ENCODE measurements around the gene CFAP157.
"Not testable (repeated sequence)": the region's sequence is repeated elsewhere in the genome, so short reads cannot be mapped to it uniquely, and the experiment has no call there.

CFAP157 gene

GRCh38 chr9:127739614-127740330 lies 33.0 kb downstream of the CFAP157 start:
- DNase-seq: no peak

DNA sequence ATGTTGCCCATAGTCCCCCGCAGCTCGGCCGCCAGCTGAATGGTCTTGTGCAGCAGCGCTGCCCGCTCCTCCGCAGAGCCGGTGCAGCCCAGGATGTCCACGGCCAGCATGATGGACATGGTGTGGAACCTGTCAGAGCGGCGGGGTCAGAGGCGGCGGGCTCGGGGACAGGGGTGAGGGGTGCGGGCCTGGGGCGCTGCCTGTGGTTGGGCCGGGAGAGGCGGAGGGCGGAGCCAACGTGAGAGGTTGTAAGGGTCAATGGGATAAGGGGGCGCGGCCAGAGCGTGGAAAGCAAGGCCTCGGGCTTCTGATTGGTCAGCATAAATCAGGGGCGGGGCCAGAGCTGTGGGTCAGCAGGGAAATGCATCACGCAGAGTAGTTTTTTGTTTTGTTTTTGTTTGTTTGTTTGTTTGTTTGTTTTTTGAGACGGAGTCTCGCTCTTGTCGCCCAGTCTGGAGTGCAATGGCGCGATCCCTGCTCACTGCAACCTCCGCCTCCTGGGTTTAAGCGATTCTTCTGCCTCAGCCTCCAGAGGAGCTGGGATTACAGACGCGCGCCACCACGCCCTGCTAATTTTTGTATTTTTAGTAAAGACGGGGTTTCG lies 35.1 kb downstream of the CFAP157 start:
- no peak for DNase-seq

- no peak for DNase-seq
These were observed 35.8 kb downstream of the CFAP157 start for GRCh38 chr9:127742435-127743088.

GRCh38 chr9:127744398-127745110 lies 37.8 kb downstream of the CFAP157 start:
- no peak for DNase-seq

DNA sequence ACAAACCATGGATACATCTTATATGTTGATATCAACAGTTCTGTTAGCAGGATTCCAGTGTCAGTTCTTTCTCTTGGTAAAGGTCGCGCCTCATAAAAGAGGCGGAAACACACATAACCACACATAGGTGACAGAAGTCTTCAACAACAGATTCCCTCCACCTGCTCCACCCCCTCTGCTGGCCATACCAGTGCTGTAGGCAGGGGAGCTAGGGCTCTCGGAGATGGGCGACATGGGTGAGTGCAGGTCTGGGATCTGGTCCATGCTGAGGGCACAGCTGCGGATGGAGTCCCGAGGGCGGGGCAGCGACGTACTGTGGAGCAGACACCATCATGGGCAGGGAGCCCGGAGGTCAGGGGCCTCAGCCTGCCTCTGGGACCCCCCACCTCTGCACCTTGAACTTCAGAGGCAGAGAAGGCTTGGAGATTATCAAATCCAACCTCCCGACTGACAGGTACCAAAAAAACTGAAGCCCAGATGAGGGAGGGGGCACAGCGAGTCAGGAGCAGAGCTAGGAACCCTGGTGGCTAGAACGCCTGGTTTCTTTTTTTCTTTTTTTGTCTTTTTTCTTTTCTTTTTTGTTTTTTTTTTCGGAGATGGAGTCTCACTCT lies 40.3 kb downstream of the CFAP157 start:
- DNase-seq: no peak

DNA sequence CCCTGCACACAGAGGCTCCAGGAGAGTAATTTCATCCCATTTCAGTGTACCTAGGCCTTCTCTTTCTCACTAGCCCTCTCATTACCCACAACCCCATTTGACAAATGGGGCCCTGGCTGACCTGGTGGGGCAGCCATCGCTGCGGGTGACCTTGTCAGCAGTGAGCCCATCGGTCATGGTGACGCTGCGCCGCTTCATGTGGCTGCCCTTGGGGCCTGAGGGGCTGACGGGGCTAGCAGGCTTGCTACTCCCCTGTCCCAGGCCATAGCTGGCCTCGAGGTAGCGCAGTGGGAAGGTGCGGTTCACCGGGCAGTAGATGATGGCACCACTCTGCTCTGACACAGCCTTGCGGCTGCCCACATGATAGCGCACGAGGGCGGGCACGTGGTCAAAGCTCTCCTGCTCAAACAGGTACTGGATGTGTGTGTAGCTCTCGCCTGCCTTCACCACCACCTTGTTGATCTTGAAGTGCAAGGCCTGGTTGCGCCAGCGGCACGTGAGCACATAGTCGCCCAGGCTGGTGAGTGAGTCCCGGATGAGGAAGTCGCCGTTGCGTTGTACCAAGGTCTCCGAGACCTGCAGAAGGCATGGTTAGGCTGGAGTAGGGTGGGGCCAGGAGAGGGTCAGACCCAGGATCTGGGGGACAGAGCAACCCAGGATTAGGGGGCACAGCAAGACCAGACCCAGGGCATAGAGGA lies 42.5 kb downstream of the CFAP157 start:
- no peak for DNase-seq

DNA sequence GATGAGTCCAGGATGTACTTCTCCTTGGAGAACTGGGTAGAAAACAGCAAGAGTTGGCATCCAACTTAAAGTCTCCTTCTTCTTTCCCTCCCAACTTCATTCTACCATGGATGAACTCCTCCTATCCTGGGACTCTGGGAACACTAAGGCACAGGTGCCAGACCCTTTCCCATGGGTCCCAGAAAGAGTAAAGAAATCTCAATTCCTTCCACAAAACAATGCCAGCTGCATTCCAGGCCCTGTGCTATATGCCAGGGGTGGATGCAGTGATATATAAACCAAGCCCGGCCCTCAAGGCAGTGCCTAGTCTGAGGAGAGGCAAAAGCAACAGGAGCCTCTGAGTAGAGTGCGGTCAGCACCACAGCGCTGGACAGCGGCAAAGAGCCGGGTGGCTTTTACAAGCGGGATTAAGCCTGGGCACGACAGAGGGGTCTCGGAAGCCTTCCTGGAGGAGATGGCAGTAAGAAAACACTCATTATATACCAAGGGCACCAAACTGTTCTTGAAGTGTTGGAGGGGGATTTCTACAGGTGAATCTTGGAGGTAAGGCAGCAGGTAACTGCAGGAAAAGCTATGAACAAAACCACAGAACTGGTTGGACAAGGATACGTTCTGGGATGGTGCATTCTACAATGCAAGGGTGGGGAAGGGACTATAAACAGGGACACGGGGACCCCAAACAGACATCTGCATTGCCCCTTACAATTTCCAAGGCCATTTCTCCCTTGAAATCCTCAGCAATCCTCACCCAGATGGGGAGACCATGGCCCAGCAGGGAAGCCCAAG lies 44.7 kb downstream of the CFAP157 start:
- no peak for DNase-seq

DNA sequence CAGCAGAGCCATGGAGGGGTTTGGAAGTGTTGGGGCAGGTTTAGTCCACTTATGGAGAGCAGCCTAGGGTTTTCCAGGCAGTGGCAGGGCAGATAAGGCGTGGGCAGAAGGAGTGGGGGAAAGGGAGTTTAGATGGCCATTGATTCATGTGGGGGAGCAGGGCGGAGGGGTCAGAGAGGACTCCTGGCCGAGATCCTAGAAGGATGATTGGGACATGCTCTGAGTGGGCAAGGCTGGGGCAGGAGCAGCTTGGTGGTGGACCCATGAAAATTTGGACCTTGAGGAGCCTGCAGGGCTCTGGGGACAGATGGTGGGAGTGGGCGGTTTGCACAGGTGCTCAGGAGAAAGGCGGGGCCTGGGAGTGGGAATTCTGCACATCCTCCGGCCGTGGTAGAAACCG lies 46.4 kb downstream of the CFAP157 start:
- DNase-seq: no peak

DNA sequence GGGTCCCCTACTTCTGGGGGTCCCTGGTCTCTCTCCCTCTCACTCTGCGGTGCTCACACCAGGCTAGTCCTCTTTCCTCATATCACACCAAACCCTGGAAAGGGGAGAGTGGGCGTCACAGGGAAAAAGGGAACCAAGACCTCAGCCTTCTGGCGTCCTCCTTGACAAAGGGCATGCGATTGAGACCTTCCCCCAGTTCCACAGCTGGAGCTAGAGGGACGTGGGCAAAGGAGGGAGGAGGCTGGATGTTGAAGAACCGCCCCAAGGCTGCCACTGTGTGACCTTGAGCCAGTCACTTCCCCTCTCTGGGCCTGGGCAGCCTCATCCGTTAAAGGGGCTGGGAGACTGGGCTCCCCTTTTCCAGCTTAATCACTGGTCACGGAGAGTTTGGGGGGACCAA lies 46.8 kb downstream of the CFAP157 start:
- DNase-seq: no peak

- DNase-seq: no peak
These were observed 47.6 kb downstream of the CFAP157 start for GRCh38 chr9:127754099-127755060.

DNA sequence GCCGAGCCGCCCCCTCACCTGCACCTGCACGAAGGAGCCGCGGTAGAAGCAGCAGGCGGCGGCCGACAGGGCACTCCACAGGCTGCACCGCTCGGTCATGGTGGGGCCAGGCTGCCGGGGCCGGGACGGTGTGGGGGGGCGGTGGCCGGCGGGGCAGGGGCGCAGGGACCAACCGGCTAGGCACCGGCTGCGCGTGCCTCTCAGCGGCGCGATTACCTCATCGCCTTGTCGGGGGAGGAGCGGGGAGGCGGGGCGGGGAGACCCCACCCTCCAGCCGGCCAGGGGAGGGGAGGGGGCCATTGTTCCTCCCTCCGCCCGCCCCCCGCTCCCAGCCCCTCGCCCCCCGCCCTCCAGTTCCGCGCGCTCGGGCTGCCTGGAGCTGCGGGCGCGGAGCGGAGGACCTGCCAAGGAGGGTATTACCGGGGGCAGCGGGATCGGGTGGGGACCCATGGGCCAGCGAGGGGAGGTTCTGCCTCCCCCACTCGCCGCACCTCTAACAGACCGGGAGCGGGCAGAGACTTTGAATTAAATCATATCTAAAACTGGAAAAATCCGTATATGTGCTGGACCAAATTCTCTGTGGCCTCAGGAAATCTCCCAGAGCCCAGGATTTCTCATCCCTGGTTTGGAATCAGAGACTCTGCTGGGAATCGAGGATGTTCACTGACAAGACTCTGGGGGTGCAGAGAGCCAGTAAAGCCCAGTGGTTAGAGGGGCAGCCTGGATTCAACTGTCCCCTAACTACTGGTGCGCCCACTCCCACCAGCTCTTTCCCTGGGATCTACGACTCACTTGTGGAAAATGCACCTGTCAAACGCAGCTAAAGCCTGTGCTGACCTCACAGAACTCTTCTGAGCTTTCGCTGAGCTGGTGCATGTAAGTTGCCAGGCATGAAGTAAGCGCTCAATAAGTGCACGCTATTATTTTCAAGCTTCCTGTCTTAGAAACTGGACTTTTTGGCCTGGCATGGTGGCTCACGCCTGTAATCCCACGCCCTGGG lies 48.6 kb downstream of the CFAP157 start:
- DNase-seq: no peak

DNA sequence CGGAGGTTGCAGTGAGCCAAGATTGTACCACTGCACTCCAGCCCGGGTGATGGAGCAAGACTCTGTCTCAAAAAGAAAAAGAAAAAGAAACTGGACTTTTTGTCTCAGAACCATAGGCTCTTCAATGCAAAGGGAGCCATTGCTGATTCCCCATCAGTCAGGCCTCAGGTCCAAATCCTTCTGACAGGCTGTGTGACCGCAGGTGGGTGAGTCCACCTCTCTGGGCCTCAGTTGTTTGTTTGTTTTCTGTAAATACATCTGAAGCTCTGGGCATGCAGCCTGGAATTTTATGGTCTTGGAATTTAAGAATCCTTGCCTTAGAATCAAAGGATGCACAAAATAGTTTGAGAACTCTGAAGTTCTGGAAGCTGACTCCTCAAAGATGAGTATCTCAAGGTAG lies 49.4 kb downstream of the CFAP157 start:
- DNase-seq: no peak

DNA sequence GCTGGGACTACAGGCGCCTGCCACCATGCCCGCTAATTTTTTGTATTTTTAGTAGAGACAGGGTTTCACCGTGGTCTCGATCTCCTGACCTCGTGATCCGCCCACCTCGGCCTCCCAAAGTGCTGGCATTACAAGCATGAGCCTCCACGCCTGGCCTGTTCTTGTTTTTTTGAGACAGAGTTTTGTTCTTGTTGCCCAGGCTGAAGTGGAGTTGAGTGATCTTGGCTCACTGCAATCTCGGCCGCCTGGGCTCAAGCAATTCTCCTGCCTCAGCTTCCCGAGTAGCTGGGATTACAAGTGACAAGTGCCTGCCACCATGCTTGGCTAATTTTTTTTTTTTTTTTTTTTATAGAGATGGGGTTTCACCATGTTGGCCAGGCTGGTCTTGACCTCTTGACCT lies 50.0 kb downstream of the CFAP157 start:
- not testable (repeated sequence) for DNase-seq

- no peak for DNase-seq
These were observed 52.1 kb downstream of the CFAP157 start for GRCh38 chr9:127758843-127759242.

DNA sequence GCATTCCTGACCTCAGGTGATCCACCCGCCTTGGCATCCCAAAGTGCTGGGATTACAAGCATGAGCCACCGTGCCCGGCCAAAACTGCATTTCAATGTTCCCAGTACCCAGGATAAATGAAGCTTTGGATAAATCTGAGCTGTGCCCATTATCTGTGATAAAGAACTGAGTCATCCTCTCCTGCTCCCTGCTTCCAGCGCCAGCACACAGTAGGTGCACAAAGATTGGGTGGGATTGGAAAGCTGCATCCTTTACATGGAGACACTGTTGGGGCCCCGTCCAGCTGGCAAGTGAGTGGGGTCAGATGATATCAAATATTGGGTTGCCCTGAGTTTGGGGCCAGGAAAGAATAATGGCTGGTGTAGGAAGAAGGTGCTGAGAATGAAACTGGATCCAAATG lies 54.3 kb downstream of the CFAP157 start:
- no peak for DNase-seq

- no peak for DNase-seq
These were observed 54.7 kb downstream of the CFAP157 start for GRCh38 chr9:127761491-127761956.

DNA sequence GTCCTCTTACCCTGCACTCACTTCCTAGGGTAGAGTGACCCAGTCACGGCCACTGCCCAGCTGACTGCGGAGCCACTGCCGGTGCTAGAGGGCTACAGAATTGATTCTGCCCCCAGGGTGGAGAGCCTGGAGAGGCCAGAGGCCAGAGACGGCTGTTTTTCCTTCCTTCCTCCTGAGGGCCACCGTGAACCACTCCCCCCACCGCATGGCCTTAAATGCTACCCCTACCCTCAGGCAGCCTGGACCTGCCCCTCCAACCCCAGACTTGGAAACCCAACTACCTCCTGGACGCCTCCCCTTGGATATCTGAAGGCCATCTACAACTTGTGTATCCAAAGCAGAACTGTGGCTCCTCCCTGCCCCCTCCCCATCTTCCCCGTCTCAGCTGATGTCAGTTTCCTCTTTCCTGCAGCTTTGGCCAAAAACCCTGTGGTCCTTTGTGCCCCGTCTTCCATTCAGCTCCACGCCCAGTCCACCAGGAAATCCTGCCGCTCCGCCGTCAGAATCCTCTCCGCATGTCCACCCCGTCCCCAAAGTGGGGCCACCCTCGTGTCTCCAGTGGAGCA lies 55.4 kb downstream of the CFAP157 start:
- DNase-seq: no peak

GRCh38 chr9:127763918-127764384 lies 57.2 kb downstream of the CFAP157 start:
- no peak for DNase-seq

DNA sequence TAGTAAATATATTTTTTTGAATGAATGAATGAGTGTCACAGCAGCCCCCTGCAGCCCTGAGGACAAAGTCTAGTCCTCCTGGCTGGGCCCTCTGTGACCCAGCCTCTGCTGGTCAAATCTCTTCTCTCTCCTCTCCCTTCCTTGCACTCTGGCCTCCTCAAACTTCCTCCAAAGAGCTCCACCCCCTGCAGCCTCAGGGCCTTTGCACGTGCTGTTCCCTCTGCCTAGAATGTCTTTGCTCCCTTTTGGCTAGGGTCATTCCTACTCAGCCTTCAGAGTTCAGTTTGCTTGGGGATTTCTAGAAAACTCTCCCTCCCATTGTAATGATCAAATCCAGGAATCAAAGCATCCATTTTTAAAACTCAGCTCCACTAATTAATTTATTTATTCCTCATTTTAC lies 58.6 kb downstream of the CFAP157 start:
- DNase-seq: no peak
